ENCODE measurements around the gene FGF22.
"Not testable (repeated sequence)": the region's sequence is repeated elsewhere in the genome, so short reads cannot be mapped to it uniquely, and the experiment has no call there.

The FGF22 gene

GRCh38 chr19:602391-603301, 37.0 kb upstream of the FGF22 start:
- TF ChIP-seq, protein P1, sequence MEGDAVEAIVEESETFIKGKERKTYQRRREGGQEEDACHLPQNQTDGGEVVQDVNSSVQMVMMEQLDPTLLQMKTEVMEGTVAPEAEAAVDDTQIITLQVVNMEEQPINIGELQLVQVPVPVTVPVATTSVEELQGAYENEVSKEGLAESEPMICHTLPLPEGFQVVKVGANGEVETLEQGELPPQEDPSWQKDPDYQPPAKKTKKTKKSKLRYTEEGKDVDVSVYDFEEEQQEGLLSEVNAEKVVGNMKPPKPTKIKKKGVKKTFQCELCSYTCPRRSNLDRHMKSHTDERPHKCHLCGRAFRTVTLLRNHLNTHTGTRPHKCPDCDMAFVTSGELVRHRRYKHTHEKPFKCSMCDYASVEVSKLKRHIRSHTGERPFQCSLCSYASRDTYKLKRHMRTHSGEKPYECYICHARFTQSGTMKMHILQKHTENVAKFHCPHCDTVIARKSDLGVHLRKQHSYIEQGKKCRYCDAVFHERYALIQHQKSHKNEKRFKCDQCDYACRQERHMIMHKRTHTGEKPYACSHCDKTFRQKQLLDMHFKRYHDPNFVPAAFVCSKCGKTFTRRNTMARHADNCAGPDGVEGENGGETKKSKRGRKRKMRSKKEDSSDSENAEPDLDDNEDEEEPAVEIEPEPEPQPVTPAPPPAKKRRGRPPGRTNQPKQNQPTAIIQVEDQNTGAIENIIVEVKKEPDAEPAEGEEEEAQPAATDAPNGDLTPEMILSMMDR (conservative IDR thresholded peaks at IDR 0.05): no peak
- no peak overlapping the region for H3K27ac ChIP-seq

DNA sequence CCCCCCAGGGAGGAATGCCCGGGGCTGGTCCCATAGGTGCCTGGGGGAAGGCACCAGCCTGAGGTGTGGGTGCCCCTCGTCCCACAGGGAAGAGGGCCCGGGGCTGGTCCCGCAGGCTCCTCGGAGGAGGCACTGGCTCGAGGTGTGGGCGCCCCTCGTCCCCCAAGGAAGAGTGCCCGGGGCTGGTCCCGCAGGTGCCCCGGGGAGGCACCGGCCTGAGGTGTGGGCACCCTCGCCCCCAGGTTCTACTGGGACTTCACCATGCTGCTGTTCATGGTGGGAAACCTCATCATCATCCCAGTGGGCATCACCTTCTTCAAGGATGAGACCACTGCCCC, 36.4 kb upstream of the FGF22 start:
- H3K27ac ChIP-seq: not testable (repeated sequence)

GRCh38 chr19:603779-604178, 35.9 kb upstream of the FGF22 start:
- H3K27ac ChIP-seq: not testable (repeated sequence)

DNA sequence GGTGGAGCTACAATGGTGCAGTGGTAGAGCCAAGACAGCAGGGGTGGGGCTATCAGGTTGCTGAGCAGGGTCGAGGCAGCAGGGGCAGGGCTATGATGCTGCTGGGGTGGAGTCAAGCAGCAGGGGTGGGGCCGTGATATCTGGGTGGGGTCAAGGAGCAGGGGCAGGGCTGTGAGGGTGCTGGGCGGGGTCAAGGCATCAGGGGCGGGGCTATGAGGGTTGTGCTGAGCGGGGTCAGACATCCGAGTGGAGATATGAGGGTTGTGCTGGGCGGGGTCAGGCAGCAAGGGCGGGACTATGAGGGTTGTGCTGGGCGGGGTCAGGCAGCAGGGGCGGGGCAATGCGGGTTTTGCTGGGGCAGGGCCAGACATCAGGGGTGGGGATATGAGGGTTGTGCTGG, 35.3 kb upstream of the FGF22 start:
- TF ChIP-seq, protein P1 (conservative IDR thresholded peaks at IDR 0.05): no peak
- H3K27ac ChIP-seq: no peak overlapping the region

DNA sequence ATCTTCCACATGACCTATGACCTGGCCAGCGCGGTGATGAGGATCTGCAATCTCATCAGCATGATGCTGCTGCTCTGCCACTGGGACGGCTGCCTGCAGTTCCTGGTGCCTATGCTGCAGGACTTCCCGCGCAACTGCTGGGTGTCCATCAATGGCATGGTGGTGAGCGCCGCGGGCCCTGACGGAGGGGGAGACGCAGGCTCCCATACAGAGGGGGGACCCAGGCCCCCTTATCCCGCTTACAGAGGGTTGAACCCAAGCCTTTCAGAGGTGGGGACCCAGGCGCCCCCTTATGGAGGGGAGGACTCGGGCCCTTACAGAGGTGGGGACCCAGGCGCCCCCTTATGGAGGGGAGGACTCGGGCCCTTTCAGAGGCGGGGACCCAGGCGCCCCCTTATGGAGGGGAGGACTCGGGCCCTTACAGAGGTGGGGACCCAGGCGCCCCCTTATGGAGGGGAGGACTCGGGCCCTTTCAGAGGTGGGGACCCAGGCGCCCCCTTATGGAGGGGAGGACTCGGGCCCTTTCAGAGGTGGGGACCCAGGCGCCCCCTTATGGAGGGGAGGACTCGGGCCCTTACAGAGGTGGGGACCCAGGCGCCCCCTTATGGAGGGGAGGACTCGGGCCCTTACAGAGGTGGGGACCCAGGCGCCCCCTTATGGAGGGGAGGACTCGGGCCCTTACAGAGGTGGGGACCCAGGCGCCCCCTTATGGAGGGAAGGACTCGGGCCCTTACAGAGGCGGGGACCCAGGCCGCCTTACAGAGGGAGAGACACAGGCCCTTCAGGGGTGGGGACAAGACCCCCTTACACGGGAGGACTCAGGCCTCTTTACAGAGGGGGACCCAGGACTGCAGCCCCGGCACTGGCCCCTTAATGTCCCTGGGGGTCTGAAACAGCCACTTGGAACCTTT, 34.4 kb upstream of the FGF22 start:
- not testable (repeated sequence) for H3K27ac ChIP-seq

DNA sequence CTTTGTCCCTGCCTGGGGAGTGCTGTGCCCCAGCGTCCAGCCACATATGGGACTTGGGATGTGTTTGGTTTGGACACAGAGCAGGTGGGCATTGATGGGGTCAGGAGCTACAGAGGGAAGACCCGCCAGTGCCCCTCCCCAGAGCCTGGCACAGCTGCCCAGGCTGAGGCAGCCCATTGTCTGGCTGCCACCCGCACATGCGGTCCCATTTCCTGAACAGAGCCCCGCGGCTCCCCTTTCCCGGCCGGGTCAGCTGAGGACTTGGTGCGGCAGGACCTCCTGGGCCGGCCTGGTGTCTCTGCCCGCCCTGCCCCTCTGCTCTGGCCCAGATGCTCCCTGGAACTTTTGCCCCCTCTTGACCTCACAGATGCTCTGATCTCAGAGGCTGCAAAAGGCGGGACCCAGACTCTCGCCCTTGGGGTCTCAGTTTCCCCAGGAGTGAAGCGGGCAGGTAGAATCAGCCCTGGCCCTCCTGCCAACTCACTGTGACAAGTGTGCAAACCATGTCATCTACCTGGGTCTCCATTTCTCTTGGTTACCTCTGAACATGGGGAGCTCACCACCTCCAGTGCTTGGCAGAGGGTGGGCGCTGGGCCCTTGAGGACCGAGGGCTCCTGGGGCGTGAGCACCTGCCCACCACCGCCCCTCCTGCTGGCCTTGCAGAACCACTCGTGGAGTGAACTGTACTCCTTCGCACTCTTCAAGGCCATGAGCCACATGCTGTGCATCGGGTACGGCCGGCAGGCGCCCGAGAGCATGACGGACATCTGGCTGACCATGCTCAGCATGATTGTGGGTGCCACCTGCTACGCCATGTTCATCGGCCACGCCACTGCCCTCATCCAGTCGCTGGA, 32.2 kb upstream of the FGF22 start:
- H3K27ac ChIP-seq: no peak overlapping the region
- TF ChIP-seq, protein P1 (conservative IDR thresholded peaks at IDR 0.05): no peak

GRCh38 chr19:608155-609003, 31.3 kb upstream of the FGF22 start:
- TF ChIP-seq, protein P1 (conservative IDR thresholded peaks at IDR 0.05): no peak
- no peak overlapping the region for H3K27ac ChIP-seq

DNA sequence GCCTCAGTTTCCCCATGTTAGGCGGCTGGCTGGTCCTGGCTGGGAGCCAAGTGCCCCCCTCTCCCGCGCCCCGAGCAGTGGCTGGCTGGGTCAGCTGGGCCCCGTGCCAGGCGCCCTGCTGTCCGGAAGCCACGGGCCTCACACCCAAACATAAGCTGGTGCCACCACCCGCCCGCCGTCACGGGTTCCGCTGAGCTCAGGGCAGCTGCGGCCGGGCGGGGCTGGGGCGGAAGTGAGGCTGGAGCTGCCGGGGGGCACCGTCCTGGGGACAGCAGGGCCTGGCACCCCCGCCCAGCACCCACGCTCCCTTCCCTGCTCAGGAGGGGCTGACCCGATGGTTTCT, 30.7 kb upstream of the FGF22 start:
- no peak overlapping the region for H3K27ac ChIP-seq
- TF ChIP-seq, protein P1 (conservative IDR thresholded peaks at IDR 0.05): no peak
